Spinal cord (tissue), 10 donors: ENCODE data around the gene CHMP4B. TPM values are rescaled to one million over a fixed set of nuclear protein-coding genes. Genes with fewer than 3 reads are reported as not detected.

Source experiments
- DNase-seq, 6 donors: peaks; one replicate each; pipeline versions ENCODE4 v3.0.0 to v3.0.0-alpha.2; 2013 to 2015; ENCODE audit warnings: low spot score in 6 of 6, low read depth in 4 of 6
- H3K27ac ChIP-seq: one replicate; pipeline ENCODE4 v1.5.1; 2013; ENCODE audit warnings: low read depth, low read length, control low read depth
- H3K27me3 ChIP-seq: one replicate; pipeline ENCODE4 v1.6.1; 2013; ENCODE audit warnings: low read length; ENCODE audit not compliant: control insufficient read depth, insufficient read depth
- H3K36me3 ChIP-seq: one replicate; pipeline ENCODE4 v1.6.1; 2013; ENCODE audit warnings: low read length; ENCODE audit not compliant: control insufficient read depth, insufficient read depth
- H3K4me1 ChIP-seq: one replicate; pipeline ENCODE4 v1.6.1; 2013; ENCODE audit warnings: low read length; ENCODE audit not compliant: control insufficient read depth, insufficient read depth
- H3K4me3 ChIP-seq: one replicate; pipeline ENCODE4 v1.5.1; 2013; ENCODE audit warnings: low read depth, low read length, control low read depth
- H3K9me3 ChIP-seq: one replicate; pipeline ENCODE4 v1.6.1; 2013; ENCODE audit warnings: low read length; ENCODE audit not compliant: control insufficient read depth, insufficient read depth
- WGBS: methylation state at CpG from one replicate; pipeline ENCODE4 v1.1.5; 2013; ENCODE audit warnings: missing lambda C conversion rate; ENCODE audit not compliant: insufficient coverage; 5-methylcytosine and 5-hydroxymethylcytosine counted together
- polyA plus RNA-seq, 2 donors: library from polyadenylated mRNA; unstranded; fragments of 120-200 nt; gene quantifications; one replicate each; pipeline ENCODE4 v1.2.1, GENCODE V29; 2013; ENCODE audit not compliant: insufficient read length in 2 of 2
- total RNA-seq, 2 donors: library from RNA; depleted of rRNA in 1 of 2; stranded (reverse); fragments of 120-200 nt in 1 of 2; fragments of >200 nt in 1 of 2; gene quantifications; one replicate each; pipeline versions ENCODE4 v1.2.3 to v1.2.4, GENCODE V29; 2013 to 2014
- donor health status: healthy.

CHMP4B gene
- total and polyA plus RNA-seq, 4 donors: 47.3 to 187 (median 114) TPM

- WGBS: 96% methylated on average over 3 of the region's 3 CpGs
- Histone ChIP-seq H3K9me3 (no peaks in the 10 kb centered on the region), H3K4me1 (no peaks in the 10 kb centered on the region)
Observed at GRCh38 chr20:33772439-33772838, 38.7 kb upstream of the CHMP4B start.

DNA sequence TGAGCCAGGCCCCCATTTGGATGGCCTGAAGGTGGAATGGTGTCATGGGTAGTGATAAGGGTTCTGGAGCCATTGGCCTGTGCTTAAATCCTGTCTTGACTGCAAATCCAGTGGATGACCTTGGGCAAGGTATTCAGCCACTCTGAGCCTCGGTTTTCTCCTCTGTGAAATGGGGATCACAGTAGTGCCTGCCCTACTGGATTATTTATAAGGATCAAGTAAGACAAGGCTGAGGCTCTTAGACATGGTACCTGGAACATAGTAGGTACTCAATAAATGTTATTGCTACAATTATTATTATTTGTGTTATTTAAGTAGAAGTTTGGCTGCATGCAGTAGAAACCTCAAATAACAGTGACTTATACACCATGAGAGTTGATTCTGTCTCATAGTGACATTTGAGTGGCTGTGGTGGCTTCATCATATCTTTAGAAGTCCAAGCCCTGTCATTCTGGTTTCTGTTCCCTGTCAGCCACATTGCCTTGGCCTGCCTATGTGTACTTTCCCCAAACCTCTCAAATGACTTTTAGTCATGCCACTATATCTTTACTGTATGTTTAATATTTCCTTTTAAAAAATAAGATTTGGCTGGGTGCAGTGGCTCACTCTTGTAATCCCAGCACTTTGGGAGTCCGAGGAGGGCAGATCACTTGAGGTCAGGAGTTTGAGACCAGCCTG is 37.6 kb upstream of the CHMP4B start:
- DNase-seq: no peak
- Histone ChIP-seq H3K27ac (no peak overlapping the region), H3K4me1 (no peaks in the 10 kb centered on the region), H3K4me3 (no peak overlapping the region), H3K36me3 (peaks cover 15% of the 10 kb centered on the region), H3K27me3 (no peaks in the 10 kb centered on the region), H3K9me3 (no peaks in the 10 kb centered on the region)
- WGBS: 50% methylated on average over 1 of the region's 2 CpGs

More at GRCh38 chr20:33772439-33772838, 38.7 kb upstream of the CHMP4B start:
- Histone ChIP-seq H3K4me3 (no peak overlapping the region), H3K36me3 (peaks cover 15% of the 10 kb centered on the region), H3K27me3 (no peaks in the 10 kb centered on the region), H3K27ac (no peak overlapping the region)
- DNase-seq: no peak

DNA sequence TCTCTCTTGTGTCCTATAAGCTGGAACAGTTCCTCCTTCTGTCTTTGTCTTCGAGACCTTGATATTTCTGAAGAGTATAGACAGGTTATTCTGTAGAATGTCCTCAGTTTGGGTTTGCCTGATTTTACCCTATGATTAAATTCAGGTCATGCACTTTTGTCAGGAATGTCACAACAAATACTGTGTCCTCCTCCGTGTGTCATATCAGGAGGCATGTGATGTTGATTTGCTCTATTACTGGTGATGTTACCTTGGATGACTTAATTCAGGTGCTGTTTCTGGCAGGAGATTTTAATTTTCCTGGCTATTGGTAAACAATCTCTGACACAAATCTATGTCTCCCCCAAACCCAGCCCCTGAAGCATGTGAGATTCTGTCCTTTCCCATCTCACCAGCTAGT is 33.3 kb upstream of the CHMP4B start:
- Histone ChIP-seq H3K4me1 (no peaks in the 10 kb centered on the region), H3K27ac (no peak overlapping the region), H3K27me3 (no peaks in the 10 kb centered on the region), H3K4me3 (no peak overlapping the region), H3K36me3 (peaks cover 11% of the 10 kb centered on the region), H3K9me3 (no peaks in the 10 kb centered on the region)
- whole genome bisulfite sequencing: no CpG with 5 or more reads among the region's 2 CpGs
- no peak for DNase-seq

DNA sequence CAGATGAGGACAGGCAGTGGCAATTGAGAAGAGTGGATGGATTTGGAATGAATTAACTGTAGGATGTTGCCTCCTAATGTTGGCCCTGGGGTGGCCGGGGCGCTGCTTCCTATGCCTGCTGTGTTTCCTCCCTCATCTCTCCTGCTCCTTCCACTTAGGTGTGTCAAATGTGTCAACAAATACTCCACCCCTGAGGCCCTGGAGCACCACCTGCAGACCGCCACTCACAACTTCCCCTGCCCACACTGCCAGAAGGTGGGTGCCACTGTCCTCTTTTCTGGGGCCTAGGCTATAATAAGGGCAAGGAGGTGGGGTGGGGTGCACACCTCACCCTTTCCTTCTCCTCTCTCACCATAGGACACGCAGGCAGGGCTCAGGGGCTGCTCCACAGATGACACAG is 30.0 kb upstream of the CHMP4B start:
- Histone ChIP-seq H3K27ac (no peak overlapping the region), H3K9me3 (no peaks in the 10 kb centered on the region), H3K4me1 (no peaks in the 10 kb centered on the region), H3K4me3 (no peak overlapping the region), H3K36me3 (peaks cover 19% of the 10 kb centered on the region), H3K27me3 (no peaks in the 10 kb centered on the region)
- DNase-seq: no peak
- WGBS: 95% methylated on average over 3 of the region's 4 CpGs

DNA sequence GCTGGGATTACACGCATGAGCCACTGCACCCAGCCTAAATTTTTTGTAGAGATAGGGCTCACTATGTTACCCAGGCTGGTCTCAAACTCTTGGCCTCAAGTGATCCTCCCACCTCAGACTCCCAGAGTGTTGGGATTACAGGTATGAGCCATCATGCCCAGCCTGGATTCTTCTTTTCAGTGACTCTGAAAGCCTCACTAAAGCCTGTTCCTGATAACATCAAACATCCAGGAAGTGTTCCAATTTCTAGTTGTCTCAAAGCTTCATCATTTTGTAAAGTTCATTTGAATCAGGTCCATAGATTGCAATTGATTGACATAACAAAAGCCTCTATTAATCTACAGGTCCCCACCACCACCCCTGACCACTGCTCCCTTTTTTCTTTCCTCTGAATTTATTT is 29.2 kb upstream of the CHMP4B start:
- Histone ChIP-seq H3K27me3 (no peaks in the 10 kb centered on the region), H3K36me3 (peaks cover 19% of the 10 kb centered on the region), H3K27ac (no peak overlapping the region), H3K4me3 (no peak overlapping the region), H3K9me3 (no peaks in the 10 kb centered on the region), H3K4me1 (no peaks in the 10 kb centered on the region)
- WGBS: no CpG with 5 or more reads among the region's 1 CpG
- DNase-seq: no peak

DNA sequence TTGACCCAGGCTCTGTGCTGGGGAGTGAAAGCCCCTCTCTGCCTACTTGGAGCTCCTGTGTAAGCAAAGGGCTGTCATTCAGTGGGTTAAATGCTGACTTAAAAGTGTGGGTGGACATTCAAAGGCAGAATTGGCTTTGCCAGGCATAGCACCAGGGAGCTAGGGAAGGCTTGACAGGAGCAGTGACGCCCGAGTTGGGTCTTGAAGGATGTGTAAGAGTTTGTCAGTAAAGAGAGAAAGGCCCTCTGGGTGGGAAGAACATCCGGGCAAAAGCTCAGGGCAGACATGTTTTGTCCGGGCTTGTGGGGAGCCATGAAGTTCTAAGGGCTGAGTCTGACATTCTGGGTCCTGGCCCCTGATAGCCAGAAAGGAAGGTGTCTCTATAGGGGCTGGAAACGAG is 27.9 kb upstream of the CHMP4B start:
- Histone ChIP-seq H3K4me1 (no peaks in the 10 kb centered on the region), H3K27me3 (no peaks in the 10 kb centered on the region), H3K4me3 (no peak overlapping the region), H3K36me3 (peaks cover 24% of the 10 kb centered on the region), H3K9me3 (no peaks in the 10 kb centered on the region), H3K27ac (no peak overlapping the region)
- 89% methylated on average over 5 of the region's 5 CpGs for WGBS
- DNase-seq: no peak

DNA sequence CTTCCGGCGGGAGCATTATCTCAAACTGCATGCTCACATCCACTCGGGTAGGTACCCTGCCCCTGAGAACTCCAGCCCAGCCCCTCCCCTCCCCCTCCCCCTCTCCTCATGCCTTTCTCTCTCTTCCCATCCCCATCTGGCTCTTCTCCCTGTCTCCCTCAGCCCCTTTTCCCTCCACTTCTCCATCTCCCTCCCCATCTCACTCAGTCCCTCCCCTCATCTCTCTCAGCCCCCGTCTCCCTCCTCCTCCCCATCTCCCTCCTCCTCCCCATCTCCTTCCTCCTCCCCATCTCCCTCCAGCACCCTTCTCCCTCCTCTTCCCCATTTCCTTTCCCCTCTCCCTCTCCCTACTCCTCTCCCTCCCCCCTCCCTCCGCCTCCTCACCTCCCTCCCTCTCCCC is 27.3 kb upstream of the CHMP4B start:
- Histone ChIP-seq H3K27ac (no peak overlapping the region), H3K4me1 (no peaks in the 10 kb centered on the region), H3K27me3 (no peaks in the 10 kb centered on the region), H3K9me3 (no peaks in the 10 kb centered on the region), H3K36me3 (peaks cover 30% of the 10 kb centered on the region), H3K4me3 (no peak overlapping the region)
- DNase-seq: no peak
- 64% methylated on average over 4 of the region's 5 CpGs for WGBS

DNA sequence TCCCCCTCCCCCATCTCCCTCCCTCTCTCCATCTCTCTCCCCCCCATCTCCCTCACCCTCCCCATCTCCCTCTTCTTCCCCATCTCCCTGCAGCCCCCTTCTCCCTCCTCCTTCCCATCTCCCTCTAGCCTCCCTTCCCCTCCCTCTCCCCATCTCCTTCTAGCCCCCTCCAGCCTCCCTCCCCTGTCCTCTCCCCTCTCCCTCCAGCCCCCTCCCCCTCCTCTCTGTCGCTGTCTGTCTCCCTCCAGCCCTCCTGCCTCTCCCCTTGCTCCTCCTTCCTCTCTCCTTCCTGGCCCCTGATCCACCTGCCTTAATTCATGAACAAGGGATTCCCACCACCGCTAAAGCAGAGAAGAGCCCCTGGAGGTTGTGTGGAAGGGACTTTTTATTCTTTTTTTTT is 26.9 kb upstream of the CHMP4B start:
- H3K36me3 ChIP-seq: peaks cover 33% of the 10 kb centered on the region
- H3K27me3 ChIP-seq: no peaks in the 10 kb centered on the region
- H3K4me3 ChIP-seq: no peak overlapping the region
- H3K9me3 ChIP-seq: no peaks in the 10 kb centered on the region
- WGBS: no CpG with 5 or more reads among the region's 2 CpGs
- DNase-seq: no peak
- H3K27ac ChIP-seq: no peak overlapping the region
- H3K4me1 ChIP-seq: no peaks in the 10 kb centered on the region

- Histone ChIP-seq H3K27ac (no peak overlapping the region), H3K4me1 (no peaks in the 10 kb centered on the region), H3K27me3 (no peaks in the 10 kb centered on the region), H3K4me3 (no peak overlapping the region), H3K36me3 (peaks cover 42% of the 10 kb centered on the region), H3K9me3 (no peaks in the 10 kb centered on the region)
- 100% methylated on average over 3 of the region's 5 CpGs for WGBS
- no peak for DNase-seq
Observed at GRCh38 chr20:33785503-33785902, 25.6 kb upstream of the CHMP4B start.

GRCh38 chr20:33787253-33787891 is 23.8 kb upstream of the CHMP4B start:
- Histone ChIP-seq H3K9me3 (no peaks in the 10 kb centered on the region), H3K27me3 (no peaks in the 10 kb centered on the region), H3K36me3 (peaks cover 45% of the 10 kb centered on the region), H3K4me1 (no peaks in the 10 kb centered on the region), H3K27ac (no peak overlapping the region), H3K4me3 (no peak overlapping the region)
- no peak for DNase-seq
- 72% methylated on average over 7 of the region's 9 CpGs for WGBS
